ENCODE data around the gene TCAP.

DNA sequence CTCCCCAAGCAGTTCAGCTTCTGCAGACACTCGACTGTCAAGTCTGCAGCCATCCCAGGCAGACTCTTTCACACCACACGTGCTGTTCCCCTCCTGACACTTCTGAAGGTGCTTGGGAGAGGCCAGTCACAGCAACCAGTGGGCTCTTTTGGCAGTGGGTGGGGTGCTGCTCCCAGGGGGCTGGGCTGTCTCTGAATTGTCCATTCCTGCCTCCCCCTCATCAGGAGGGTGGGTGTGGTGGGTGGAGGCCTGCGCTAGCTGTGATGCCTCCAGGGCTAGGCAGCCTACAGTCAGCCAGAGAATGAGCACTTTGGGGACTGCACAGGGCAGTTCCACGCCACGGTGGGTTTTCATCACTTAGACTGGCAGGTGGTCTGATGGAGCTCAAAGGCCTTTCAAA lies 17.9 kb upstream of the TCAP start:
- TF ChIP-seq EZH2 (IDR thresholded peaks at IDR 0.05; ENCODE audit: insufficient read depth, poor library complexity, severe bottlenecking) (no peak), EZH2phosphoT487 (IDR thresholded peaks at IDR 0.05; ENCODE audit: insufficient read depth, low read depth) (no peak)

Measured in GM23248 (cell line).